HUDEP-2 (cell line): ENCODE results near the gene KRT222.
A peak's percentile ranks its signal among the peaks of the same experiment; 100 is the strongest.

ENCODE experiments used
- DNase-seq, 76 experiments: peaks; one replicate each; lab custom pipeline; 2025; ENCODE audit not compliant: unreplicated experiment in 76 of 76; lab: John Stamatoyannopoulos, UW

The KRT222 gene

DNA sequence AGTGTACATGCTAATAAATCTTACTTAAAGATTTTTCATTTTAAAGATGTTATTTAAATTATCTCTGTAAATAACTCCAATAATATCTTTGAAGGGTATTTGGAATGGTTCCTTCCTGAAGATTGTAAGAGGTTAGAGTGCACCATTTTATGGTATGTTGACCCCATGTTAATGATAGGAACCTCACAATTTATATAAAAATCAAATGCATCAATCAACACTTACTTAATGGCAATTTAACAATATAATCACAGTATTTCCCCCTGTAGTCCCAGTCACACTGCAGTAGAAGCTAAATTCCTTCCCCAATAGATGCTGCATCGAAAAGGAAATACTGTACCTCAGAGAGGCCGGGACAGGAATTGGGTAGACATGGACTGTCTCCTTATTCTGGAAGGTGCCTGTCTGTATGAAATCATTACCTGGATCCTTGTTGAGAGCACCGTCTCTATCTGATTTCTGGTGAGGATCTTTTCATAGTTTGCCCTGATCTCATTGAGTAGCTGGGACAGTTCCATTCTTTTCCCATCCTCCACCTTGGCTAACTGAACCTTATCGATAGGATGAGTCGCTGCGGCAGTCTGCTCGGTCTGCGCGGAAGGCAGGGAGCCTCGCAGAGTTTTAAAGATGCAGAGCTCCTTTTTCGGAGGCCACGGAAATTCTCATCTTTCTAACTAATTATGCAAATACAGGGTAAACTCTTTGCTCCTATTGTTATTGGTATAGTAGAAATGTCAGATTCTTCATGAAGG, at the start of gene KRT222:
KRT222 (minus strand) TSS at position 596 of the 752 bp plus-strand sequence; CDS start at position 518, 78 bp downstream.
- DNase-seq, result no peak

DNA sequence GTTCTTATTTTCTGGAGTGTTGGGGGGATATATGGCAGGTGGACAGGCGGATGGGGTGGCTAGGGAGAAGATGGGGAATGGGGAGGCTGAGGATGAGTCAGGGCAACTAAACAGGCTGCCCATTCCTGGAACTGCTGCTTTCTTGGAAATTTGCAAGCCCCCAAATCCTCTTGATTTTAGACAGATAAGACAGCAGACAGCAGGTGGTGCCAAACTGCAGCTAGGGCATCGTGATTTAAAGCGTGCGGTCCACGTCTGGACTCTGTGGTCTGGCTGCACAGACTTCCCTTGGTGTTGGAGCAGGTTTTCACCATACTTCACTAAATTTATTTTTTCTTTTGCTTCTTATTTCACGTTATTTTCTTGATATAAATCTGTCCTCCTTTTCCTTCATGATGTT, 49.5 kb upstream of the KRT222 start:
- no peak for DNase-seq

DNA sequence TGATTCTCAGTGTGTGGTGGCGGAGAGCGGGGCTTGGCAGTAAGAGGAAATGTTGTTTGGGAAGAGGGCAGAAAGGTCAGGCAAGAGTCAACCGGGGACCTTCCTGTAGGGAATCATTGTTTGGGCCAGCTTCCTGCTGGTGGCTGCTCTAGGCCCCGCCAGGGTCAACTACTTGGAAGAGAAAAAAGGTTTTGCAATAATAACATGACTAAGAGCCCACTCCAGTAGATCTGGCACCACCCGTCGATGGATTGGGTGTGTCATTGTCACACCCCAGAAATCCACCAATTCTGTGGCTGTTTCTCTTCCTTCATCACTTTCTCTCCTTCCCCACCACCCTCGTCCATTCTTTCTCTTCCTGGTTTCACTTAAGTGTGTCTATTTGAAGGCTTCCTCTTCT, 42.8 kb upstream of the KRT222 start:
- no peak for DNase-seq

DNA sequence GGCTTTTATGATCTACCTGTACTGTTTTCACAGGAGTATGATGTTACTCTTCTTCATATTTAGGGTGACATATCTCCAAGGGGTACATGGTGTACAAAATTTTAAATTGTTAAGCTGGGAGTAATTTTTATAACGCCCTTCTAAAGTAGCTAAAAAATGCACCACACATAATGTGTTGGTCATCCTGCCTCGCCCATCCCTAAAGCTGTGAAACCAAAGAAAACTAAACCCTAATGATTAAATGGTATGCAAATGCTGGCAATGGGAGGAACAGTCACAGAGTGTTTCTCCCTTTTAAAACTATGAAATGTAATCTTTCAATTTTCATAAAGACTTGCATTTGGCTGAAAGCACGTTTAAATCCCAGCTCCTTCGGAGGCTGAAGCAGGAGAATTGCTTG, 40.6 kb upstream of the KRT222 start:
- no peak for DNase-seq

DNA sequence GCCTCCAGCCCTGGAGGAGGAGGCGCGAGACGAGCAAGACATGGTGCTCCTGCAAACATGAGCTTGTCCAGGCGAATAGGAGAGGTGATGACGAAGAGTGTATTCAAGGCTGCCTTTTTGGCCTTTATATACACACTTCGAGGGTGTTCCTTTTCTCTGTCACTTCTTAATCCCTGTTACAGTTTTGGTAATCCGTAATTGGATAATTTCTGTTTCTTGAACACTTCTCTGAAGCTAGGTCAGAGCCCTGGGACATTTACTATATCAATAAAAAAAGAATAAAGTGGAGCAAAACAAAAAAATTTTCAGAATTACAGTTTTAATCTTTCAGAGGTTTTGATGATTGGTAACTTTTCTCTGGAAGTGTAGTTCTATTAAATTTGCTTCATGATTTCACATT, 38.7 kb upstream of the KRT222 start, which contains the start of gene KRT24:
KRT24 (minus strand) TSS at position 101 of the 400 bp plus-strand sequence; CDS start at position 42, 59 bp downstream.
- DNase-seq, result no peak

DNA sequence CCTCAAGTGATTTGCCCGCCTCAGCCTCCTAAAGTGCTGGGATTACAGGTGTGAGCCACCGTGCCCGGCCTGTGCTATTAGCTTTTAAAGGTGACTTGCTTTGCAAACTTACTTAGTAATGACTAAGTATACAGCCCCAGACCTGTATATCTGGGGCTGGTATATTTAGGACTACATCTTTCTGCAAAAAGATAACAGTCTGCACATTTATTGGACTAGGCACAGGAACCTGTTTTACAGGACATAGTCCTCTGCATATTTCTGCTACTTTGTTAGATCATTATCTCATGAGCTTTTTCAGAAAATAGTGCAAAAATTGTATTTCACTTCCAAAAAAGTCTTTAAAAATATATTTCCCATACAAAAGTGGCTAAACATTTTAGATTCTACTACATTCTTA, 37.3 kb upstream of the KRT222 start:
- DNase-seq, result no peak

DNA sequence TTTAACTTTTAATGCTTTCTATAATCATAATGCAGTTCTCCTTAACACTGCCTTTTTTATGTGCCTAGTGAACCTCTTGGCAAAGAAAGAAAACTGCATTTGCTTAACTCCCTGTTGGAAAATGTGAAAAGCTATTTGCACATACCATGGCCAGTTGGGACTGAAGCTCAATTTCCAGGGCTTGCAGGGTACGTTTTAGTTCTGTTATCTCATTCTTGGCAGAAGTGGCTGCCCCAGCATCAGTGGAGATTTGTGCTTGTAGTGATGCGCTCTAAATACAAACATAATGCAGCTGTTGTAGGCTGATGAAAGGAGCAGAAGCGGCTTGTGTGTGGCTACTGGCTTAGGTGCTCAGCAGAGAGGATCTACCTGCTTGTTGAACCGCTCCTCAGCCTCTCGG, 34.9 kb upstream of the KRT222 start:
- DNase-seq, result peak in 1 of 76 experiments; percentile 2

DNA sequence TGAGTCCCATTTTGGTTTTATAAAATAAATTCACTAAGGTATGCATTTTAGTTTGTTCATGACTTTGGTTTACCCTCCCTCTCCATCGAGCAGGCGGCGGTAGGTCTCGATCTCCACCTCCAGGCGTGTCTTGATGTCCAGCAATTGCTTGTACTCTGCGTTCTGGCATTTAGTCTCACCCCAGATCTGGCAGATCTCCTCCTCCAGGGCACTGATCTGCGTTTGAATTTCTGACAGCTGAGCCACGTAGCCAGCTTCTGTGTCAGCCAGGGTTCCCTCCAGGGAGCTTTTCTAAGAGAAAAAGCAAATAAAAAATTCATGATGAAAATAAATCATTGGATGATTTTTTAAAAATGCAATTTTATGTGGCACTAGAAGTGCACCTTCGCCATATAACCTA, 34.4 kb upstream of the KRT222 start:
- DNase-seq, result no peak

DNA sequence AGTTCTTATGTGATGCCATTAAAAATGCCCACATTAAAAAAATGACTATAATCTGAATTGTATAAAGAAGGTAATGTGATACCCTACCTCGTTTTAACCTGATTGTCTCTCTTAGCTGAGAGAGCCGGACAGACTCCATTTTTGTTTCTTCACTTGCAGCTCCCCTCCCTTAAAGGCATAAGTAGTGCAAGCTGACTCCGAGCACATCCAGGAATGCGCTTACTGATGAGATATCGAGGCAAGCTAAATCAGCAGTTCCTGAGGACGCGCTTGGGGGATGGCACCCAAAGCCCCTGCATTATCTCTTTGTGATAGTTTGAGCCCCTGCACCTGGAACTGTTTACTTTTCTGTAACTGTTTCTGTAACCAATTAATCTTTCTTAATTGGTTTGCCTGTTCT, 32.3 kb upstream of the KRT222 start:
- no peak for DNase-seq

DNA sequence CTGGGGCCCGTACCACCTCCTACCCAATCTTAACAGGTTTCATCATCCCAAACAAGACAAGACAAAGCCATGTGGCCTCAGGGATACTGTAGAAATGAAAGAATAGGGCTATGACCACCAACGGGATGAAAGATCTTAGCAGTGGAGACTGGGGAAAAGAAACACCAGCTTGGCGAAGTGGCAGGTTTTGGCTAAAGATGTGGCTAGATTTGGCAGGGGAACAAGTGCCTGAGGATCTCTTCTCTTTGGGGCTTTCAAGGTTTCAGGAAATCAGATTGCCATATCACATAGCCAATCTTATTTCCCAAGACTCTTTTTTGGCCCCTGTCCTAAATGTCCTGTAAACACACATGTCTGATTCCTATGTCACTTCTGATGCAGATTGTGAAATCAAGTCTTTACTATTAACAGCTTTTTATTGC, 31.7 kb upstream of the KRT222 start:
- no peak for DNase-seq

DNA sequence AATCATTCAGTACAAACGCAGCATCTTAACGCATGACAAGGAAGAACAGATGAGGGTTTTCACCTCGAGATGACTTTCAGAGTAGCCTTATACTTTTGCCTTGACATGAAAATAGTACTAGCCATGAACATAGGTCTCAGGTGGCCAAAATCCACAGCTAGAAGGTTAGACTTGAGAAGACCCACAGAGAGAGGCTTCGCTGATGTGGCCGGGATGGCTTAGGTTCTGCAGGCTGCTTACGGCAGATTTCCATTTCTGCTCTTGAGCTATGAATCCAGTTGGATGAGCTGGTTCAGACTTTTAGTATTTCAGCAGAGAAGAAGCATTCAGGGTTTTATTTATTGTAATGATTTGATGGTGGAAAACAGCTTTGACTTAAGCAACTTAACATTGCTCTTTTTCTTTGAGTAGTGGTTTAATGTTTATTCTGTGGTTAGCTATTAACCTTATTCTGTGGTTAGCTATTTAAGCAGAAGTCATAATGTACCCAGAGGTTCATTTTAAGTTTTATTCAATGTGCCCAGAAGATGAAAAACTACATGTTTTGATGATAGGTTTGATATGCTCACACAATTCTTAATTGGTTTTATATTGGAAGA, 31.0 kb upstream of the KRT222 start:
- DNase-seq, result no peak

DNA sequence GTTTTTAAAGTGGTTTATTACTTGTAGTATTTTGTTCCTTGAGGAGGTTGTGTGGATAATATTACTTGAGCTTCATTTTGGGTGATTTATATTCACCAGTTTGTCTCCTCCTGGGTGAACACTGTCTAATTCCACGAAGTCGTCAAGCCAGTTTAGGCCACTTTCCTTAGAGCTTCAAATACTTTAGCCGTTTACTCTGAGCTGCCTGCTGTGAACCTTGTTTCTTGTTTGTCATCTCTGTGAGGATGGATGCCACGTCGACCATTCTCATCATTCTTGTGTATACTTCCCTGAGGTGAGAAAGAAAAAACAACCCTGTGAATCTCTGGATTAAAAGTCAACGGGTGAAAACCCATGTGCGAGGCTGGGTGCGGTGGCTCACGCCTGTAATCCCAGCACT, 29.6 kb upstream of the KRT222 start:
- no peak for DNase-seq

DNA sequence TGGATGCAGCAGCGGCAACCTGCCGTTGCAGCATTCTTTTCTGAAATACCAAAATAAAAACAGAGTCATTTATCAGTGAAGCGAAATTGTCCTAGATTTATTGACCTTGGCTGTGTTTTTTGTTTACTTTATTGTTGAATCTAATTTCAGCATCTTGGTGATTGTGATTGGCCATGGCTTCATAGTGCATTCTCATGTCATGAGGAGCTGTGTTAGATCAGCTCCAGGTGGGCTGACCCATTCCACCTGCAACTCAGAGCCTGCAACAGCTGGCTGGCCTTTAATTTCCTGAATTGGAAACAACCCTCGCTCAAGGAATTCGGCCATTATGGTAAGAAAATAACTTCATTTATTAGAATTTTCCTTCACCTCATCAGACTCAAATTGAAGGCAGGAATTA, 22.1 kb upstream of the KRT222 start:
- no peak for DNase-seq

DNA sequence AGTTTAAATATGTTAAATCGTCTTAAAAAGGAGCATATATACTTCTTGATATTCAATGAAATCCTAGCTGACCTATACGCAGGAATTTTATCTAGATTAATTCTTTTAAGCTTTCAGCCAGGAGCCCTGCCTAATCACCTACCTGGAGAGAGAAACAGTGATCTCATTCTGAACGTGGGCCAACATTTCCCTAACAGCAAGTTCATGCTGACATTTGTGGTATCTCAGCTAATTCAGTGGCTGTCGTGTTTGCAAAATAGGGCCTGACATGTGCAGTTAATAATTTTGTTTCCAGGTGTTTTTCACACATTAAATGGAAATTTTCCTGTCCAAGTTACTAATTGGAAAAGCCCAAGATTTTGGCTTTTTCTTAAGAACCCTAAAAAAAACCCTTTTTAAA, 21.2 kb upstream of the KRT222 start:
- no peak for DNase-seq

DNA sequence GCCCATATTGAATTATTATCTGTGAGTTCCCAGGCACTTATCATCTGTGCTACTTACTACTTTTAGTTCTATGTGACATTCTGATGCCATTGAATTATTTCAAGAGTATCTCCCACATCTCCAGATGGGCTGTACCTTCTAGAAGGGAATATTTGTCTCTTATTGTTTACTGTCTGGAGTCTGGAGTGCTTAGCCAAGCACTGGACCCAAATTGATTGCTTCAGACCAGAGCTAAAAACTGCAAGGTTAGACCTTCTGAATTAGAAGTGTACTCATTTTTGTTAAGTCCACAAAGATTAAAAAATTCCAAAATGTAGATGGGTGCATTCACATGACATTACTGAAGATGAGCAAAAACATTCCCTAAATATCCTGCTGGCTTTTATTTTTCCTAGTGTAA, 16.0 kb upstream of the KRT222 start:
- DNase-seq, result no peak

DNA sequence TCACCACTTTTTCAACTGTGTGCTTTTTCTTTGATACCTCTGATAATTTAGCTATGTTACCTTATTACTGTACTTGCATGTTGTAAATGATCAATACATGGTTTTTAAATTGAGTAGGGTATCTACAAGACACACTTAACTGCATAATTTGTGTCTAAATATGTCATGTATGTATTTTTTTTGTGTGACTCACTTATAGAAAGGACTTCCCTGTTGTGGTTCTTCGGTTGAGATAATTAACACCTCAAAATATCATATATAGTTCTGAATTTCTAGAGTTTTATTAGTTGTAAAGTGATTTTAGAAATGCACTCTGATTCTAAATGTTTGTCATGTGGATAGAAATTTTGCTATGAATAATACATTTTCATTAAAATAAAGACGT, 14.5 kb upstream of the KRT222 start:
- DNase-seq, result no peak

DNA sequence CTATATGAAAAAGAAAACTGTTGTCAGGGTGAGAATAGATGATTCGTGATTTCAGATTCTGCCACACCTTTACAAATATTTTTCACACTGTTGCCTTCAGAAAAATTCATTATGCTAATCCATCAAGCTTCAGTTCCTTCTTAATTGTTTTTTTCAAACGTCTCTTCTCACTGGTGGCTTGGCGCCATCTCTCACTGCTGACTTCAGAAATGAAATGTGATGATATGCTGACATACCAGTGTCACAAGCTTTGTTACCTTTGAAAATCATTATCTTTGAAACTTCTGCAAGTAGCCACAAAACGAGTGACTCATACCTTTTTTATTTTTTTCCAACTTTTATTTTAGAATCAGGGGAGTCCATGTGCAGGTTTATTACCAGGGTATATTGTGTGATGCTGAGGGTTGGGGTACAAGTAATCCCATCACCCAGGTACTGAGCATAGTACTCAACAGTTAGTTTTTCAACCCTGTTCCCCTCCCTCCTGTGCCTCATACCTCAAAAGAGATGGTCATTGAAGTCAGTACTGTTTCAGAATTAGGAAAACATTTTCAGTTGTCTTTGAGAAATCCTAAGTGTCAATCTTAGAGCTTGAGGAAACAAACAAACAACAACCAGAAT, 14.0 kb upstream of the KRT222 start:
- no peak for DNase-seq

DNA sequence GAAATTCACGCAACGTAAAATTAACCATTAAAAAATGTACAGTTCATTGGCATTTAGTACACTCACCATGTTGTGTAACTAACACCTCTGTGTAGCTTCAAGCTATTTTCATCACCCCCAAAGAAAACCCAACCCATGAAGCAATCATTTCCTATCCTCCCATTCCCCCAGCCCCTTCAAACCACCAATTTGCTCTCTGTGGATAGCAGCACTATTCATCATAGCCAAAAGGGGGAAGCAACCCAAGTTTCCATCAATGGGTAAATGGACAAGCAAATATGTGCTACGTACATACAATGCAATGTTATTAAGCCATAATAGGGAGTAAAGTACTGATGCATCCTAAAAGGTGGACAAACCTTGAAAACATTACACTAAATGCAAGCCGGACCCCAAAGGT, 10.9 kb upstream of the KRT222 start:
- DNase-seq, result no peak

DNA sequence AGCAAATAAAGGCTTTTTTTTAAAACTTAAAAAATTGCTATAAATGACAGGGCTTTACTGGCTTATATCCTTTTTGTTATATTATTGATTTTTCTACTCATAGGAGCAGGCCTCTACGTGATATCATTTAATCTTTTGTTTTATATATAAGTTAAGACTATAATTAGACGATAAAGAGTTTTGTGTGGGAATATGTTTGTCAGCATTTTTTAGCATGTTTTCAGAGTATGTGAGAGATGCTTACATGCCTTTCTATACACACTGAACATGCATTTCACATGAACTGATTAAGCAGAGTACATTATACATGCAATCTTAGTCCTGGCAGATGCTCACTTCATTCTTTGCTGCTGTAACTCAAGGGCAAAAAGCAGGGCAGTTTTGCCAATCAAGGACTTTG, 7.7 kb upstream of the KRT222 start:
- no peak for DNase-seq

DNA sequence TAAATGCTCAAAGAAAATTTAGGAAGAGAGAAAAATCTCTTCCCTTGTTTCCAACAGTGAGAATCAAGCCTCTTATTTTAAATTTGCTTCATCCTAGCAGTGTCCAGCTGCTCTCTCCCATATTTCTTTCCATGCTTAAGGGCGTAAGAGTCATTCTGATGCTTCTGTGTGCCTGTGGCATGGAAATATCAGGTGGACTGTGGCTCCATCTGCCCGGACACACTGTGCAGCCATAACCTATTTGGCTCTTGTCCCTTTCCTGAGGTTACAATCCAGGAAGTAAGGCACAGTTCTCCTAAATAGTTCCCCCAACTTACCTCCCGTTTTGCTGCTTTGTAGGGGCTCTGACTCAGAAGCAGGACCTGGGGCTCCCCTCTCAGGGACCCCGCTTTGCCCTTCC, 6.3 kb upstream of the KRT222 start:
- no peak for DNase-seq

DNA sequence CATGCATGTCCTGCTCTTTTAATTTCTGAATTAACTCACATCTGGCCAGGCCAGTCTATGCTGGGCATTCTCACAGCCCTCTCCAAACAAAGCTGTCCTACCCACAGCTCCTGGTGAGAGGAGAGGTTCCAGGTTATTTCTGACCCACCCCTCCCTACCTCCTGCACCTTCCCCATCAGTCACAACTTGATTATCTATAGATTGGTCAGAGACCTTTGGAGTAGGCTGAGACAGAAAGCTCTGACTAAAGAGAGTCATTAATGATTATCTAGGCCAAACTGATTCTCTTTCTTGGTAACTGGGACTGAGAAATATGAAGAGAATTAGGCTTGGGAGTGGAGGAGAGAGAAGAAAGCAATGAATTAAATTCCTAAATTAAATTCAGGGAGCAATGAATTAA, 1.4 kb upstream of the KRT222 start:
- no peak for DNase-seq

DNA sequence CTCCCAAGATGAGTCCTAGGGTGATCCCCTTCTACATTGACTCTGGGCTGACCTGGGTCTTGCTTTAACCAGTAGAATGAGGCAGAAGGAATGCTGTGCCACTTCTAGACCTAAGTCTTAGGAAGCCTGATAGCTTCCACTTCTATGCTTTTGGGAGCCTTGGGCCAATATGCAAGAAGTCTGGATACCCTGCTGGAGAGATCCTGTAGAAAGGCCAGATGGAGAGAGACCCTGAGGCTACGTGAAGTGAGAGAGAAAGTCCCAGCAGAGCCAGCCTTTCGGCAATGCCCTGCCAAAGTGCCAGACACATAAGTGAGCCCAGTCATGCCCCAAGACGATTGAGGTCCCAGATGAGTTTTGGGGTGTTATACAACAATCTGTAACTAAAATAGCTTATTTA, 1.7 kb downstream of the KRT222 start:
- no peak for DNase-seq
